Measurements from ENCODE around the gene CBARP. TPM values are rescaled to one million over a fixed set of nuclear protein-coding genes. Genes with fewer than 3 reads are reported as not detected.

CBARP gene
- total and polyA plus RNA-seq, 2 of the 4 experiments (the other 2 are of a cell fraction), result 0.18 to 3.9 TPM

GRCh38 chr19:1284293-1284978, 46.6 kb upstream of the CBARP start:
- no peak overlapping the region for H2AK5ac ChIP-seq (ENCODE audit: low read depth, low read length)
- no peak overlapping the region for H2BK20ac ChIP-seq (ENCODE audit: low read depth, low read length)
- H3K56ac ChIP-seq (ENCODE audit: extremely low read depth, insufficient read depth, low read length), result no peak overlapping the region
- intact Hi-C loops (cut with micrococcal nuclease), result loop anchor here (2.0 kb wide), 1 partner anchor 94 kb away; no protein-coding TSS in a partner anchor
- no peaks in the 10 kb centered on the region for H3K4me1 ChIP-seq (ENCODE audit: control insufficient read depth, insufficient read depth, low read length)
- no peaks in the 10 kb centered on the region for H3K9me3 ChIP-seq (ENCODE audit: control insufficient read depth, insufficient read depth, low read length)
- no peak for DNase-seq
- no TSS peak for BruUV-seq (replicated peaks)
- no peak overlapping the region for H2BK120ac ChIP-seq (ENCODE audit: low read depth, low read length)
- no peak overlapping the region for H3K4me3 ChIP-seq (ENCODE audit: insufficient read depth, low read depth, low read length)
- POLR2A ChIA-PET (ENCODE audit: unreplicated experiment), result interaction anchor here (1.0 kb wide), 1 partner anchor 9 kb away, joined by 5 read pairs; the partner anchor contains the start of gene FAM174C
- dilution Hi-C loops (cut with HindIII; ENCODE audit: low sequenced_read_pairs, unreplicated experiment), result no loop called here
- no peak overlapping the region for H4K91ac ChIP-seq (ENCODE audit: insufficient read depth, low read depth, low read length)
- no peak overlapping the region for H3K23ac ChIP-seq (ENCODE audit: low read depth, low read length)
- no peak overlapping the region for H2BK5ac ChIP-seq (ENCODE audit: low read depth, low read length, poor library complexity, severe bottlenecking)
- no peak for ATAC-seq (ENCODE audit: low read depth)
- no peak overlapping the region for H3K27ac ChIP-seq (ENCODE audit: insufficient read depth, low read length)
- H4K5ac ChIP-seq (ENCODE audit: low read depth, low read length), result no peak overlapping the region
- CTCF ChIA-PET, result no interaction called here
- peaks cover 0 to 10% of the 10 kb centered on the region in 2 experiments; a peak in 1 of 4 replicates for H3K79me1 ChIP-seq (ENCODE audit: low read depth in 1 of 2, low read length in 2 of 2)
- H2AK9ac ChIP-seq (replicated peaks; ENCODE audit: low read depth, low read length, poor library complexity), result peak overlapping the region; percentile 37
- H2AFZ ChIP-seq (replicated peaks; ENCODE audit: low read length, poor library complexity), result no peak overlapping the region
- no peak overlapping the region for H3K9ac ChIP-seq (ENCODE audit: low read depth, low read length)
- no peak overlapping the region for H3K4me2 ChIP-seq (ENCODE audit: low read depth, low read length)
- H4K8ac ChIP-seq (ENCODE audit: low read depth in 2 of 2, low read length in 2 of 2), result no peak overlapping the region
- 85% methylated on average over 10 of the region's 20 CpGs; no CpG with 5 or more reads in 1 of the 2 experiments for WGBS, 2 experiments (ENCODE audit: extremely low coverage in 2 of 2, insufficient read length in 1 of 2)
- H3K18ac ChIP-seq (ENCODE audit: low read depth, low read length), result no peak overlapping the region
- no peak overlapping the region for H2BK15ac ChIP-seq (ENCODE audit: low read depth, low read length)
- H3K9me1 ChIP-seq (ENCODE audit: insufficient read depth, low read length), result no peaks in the 10 kb centered on the region
- H3K36me3 ChIP-seq (ENCODE audit: control insufficient read depth, insufficient read depth, low read length), result no peaks in the 10 kb centered on the region
- peaks cover 41% of the 10 kb centered on the region for H3K27me3 ChIP-seq (ENCODE audit: control insufficient read depth, insufficient read depth, low read length)
- no peak overlapping the region for H3K14ac ChIP-seq (replicated peaks; ENCODE audit: low read depth, low read length)
- no peak for TF ChIP-seq MXI1 (IDR thresholded peaks at IDR 0.05; ENCODE audit: borderline replicate concordance, low read depth, low read length)
- TF ChIP-seq CHD1 (IDR thresholded peaks at IDR 0.05; ENCODE audit: low read depth, low read length), result no peak
- no peak for TF ChIP-seq MAFK (IDR thresholded peaks at IDR 0.05; ENCODE audit: low read depth, low read length)
- TF ChIP-seq MAZ (IDR thresholded peaks at IDR 0.05; ENCODE audit: borderline replicate concordance, low read depth, low read length), result no peak
- TF ChIP-seq, protein P1, sequence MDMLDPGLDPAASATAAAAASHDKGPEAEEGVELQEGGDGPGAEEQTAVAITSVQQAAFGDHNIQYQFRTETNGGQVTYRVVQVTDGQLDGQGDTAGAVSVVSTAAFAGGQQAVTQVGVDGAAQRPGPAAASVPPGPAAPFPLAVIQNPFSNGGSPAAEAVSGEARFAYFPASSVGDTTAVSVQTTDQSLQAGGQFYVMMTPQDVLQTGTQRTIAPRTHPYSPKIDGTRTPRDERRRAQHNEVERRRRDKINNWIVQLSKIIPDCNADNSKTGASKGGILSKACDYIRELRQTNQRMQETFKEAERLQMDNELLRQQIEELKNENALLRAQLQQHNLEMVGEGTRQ (IDR thresholded peaks at IDR 0.05; ENCODE audit: low read depth, low read length), result no peak
- TF ChIP-seq CEBPB (IDR thresholded peaks at IDR 0.05; ENCODE audit: low read depth, low read length), result no peak
- TF ChIP-seq, protein P2, sequence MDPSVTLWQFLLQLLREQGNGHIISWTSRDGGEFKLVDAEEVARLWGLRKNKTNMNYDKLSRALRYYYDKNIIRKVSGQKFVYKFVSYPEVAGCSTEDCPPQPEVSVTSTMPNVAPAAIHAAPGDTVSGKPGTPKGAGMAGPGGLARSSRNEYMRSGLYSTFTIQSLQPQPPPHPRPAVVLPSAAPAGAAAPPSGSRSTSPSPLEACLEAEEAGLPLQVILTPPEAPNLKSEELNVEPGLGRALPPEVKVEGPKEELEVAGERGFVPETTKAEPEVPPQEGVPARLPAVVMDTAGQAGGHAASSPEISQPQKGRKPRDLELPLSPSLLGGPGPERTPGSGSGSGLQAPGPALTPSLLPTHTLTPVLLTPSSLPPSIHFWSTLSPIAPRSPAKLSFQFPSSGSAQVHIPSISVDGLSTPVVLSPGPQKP (IDR thresholded peaks at IDR 0.05; ENCODE audit: borderline replicate concordance, low read depth, low read length), result no peak
- no peak for TF ChIP-seq RFX5 (IDR thresholded peaks at IDR 0.05; ENCODE audit: low read depth, low read length)
- no peak for TF ChIP-seq RCOR1 (IDR thresholded peaks at IDR 0.05; ENCODE audit: insufficient replicate concordance, low read length)
- TF ChIP-seq SMC3 (IDR thresholded peaks at IDR 0.05; ENCODE audit: low read depth, low read length), result no peak
- TF ChIP-seq FOS (IDR thresholded peaks at IDR 0.05; ENCODE audit: low read depth, low read length), result no peak
- TF ChIP-seq RAD21 (IDR thresholded peaks at IDR 0.05; ENCODE audit: low read length), result no peak
- TF ChIP-seq POLR2A (IDR thresholded peaks at IDR 0.05; ENCODE audit: low read depth, low read length), result no peak
- no peak for TF ChIP-seq NFE2L2 (IDR thresholded peaks at IDR 0.05; ENCODE audit: low read depth, low read length)
- peaks cover 16% of the 10 kb centered on the region for H4K20me1 ChIP-seq (ENCODE audit: insufficient read depth, low read length)
- H3K4ac ChIP-seq (ENCODE audit: low read depth, low read length), result no peak overlapping the region
- in situ Hi-C loops (cut with MboI; ENCODE audit: low sequenced_read_pairs), result loop anchor here (5.0 kb wide), 1 partner anchor 78 kb away; no protein-coding TSS in a partner anchor
